Adrenal gland (tissue), 5 donors: Measurements from ENCODE around the gene ATP8B3.

Experiments used
- CTCF ChIP-seq, 6 experiments: fragments of 450-650 bp in 4 of 6; fragments of 200-600 bp in 2 of 6; sonication (generic) in 1 of 6; IDR thresholded peaks; 1 replicate in 5 of 6; 2 replicates in 1 of 6; pipeline versions ENCODE4 v1.5.1 to v1.8.0; 2016 to 2021; ENCODE audit warnings: antibody characterized with exemption in 6 of 6, mild to moderate bottlenecking in 2 of 6, moderate library complexity in 1 of 6
- POLR2A ChIP-seq, 2 donors: fragments of 450-650 bp; IDR thresholded peaks; one replicate each; pipeline ENCODE4 v1.6.1; 2017; ENCODE audit warnings: antibody characterized with exemption in 2 of 2, mild to moderate bottlenecking in 2 of 2, moderate library complexity in 1 of 2
- donor health status: DM: no; HTN: no; CAD: no.

DNA sequence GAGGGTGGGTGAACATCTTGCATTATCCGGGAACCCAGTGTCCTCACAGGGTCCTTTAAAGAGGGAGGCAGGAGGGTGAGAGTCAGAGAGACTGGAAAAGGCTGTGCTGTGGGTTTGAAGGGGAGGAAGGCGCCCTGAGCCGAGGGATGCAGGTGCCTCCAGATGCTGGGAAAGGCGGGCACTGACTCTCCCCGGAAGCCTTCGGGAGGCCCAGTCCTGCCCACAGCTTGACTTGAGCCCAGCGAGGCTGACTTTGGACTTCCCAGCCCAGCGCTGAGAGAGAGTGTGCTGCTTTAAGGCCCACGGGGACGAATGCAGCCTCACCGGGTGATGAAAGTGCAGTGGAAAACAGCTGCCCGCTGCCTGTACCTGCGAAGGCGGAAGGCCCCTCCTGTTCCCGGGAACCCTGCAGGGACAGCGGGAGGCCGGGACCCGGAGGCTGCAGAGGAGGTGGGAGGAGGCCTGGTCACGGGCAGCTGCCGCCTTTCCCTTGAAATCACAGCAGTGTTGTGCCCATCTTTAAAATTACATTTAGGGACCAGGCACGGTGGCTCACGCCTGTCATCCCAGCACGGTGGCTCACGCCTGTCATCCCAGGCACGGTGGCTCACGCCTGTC, 20.1 kb upstream of the ATP8B3 start:
- no peak for TF ChIP-seq POLR2A (IDR thresholded peaks at IDR 0.05)
- no peak for TF ChIP-seq CTCF (IDR thresholded peaks at IDR 0.05)
